A549 (cell line): ENCODE measurements around the gene VDR. TPM values are rescaled to one million over a fixed set of nuclear protein-coding genes. Genes with fewer than 3 reads are reported as not detected.
A peak's percentile ranks its signal among the peaks of the same experiment; 100 is the strongest.

ENCODE experiments used
- ATAC-seq, 2 experiments: fragments of 200-7000 bp in 1 of 2; fragments of >200 bp in 1 of 2; cut with Nextera tagmentation in 1 of 2; cut with Tn5 transposase in 1 of 2; 3 replicates each; pipeline versions ENCODE4 v1.8.0 to v1.9.1; 2018 to 2020; ENCODE audit warnings: mild to moderate bottlenecking in 1 of 2, moderate library complexity in 1 of 2
- CTCF ChIA-PET: fragments of 300-600 bp; sonication (Branson Sonifier 250); formaldehyde crosslinking; extraction: SDS; loops from one replicate; lab custom pipeline; 2021; ENCODE audit warnings: antibody characterized with exemption, inconsistent platforms; lab: Yijun Ruan, JAX
- POLR2A ChIA-PET: fragments of 350-600 bp; formaldehyde crosslinking; extraction: SDS; loops from one replicate; lab custom pipeline; 2021; ENCODE audit warnings: antibody characterized with exemption, inconsistent platforms; lab: Yijun Ruan, JAX
- DNase-seq, 2 experiments: peaks; one replicate each; pipeline versions ENCODE4 v3.0.0 to v3.0.0-alpha.2; 2011 to 2016; ENCODE audit warnings: low read depth in 1 of 2, low spot score in 1 of 2
- FAIRE-seq: peaks from 2 replicates; lab custom pipeline; 2011; peaks lifted over from hg19 to GRCh38; lab: Jason Lieb, UNC
- H3K27ac ChIP-seq, 2 experiments: fragments of >200 bp; sonication (Bioruptor Twin); formaldehyde crosslinking; 3 replicates each; pipeline ENCODE4 v1.5.1; 2016 to 2017
- H3K4me1 ChIP-seq: fragments of >200 bp; sonication (Bioruptor Twin); formaldehyde crosslinking; 3 replicates; pipeline ENCODE4 v1.6.1; 2016
- H3K4me2 ChIP-seq: fragments of >200 bp; sonication (Bioruptor Twin); formaldehyde crosslinking; 3 replicates; pipeline ENCODE4 v1.6.1; 2016
- H3K4me3 ChIP-seq: fragments of >200 bp; sonication (Bioruptor Twin); formaldehyde crosslinking; 3 replicates; pipeline ENCODE4 v1.5.1; 2016
- H3K9me3 ChIP-seq: fragments of >200 bp; sonication (Bioruptor Twin); formaldehyde crosslinking; 3 replicates; pipeline ENCODE4 v1.6.1; 2016
- ATOH8 ChIP-seq: fragments of 250-450 bp; sonication (Bioruptor Pico); IDR thresholded peaks from 2 replicates; pipeline ENCODE4 v1.5.0; 2020; ENCODE audit warnings: low read depth, mild to moderate bottlenecking, moderate library complexity
- CBX2 ChIP-seq: fragments of 200-600 bp; sonication (generic); IDR thresholded peaks from 2 replicates; pipeline ENCODE4 v1.6.1; 2016; ENCODE audit warnings: low read depth, mild to moderate bottlenecking, borderline replicate concordance
- CEBPB ChIP-seq, 2 experiments: fragments of >200 bp in 1 of 2; sonication (Bioruptor Twin) in 1 of 2; formaldehyde crosslinking in 1 of 2; IDR thresholded peaks; 2 replicates each; pipeline ENCODE4 v1.6.1; 2012 to 2016
- CHD2 ChIP-seq: fragments of 150-350 bp; IDR thresholded peaks from 2 replicates; pipeline ENCODE4 v1.6.1; 2014; ENCODE audit warnings: low read length; ENCODE audit not compliant: partially characterized antibody
- CTCF ChIP-seq: fragments of >200 bp; sonication (Bioruptor Twin); formaldehyde crosslinking; IDR thresholded peaks from 3 replicates; pipeline ENCODE4 v1.5.1; 2016
- EHF ChIP-seq: fragments of 250-450 bp; sonication (Bioruptor Pico); IDR thresholded peaks from 2 replicates; pipeline ENCODE4 v1.5.0; 2020; ENCODE audit warnings: mild to moderate bottlenecking
- EHMT2 ChIP-seq: fragments of 200-600 bp; sonication (generic); IDR thresholded peaks from 2 replicates; pipeline ENCODE4 v1.6.1; 2016; ENCODE audit warnings: antibody characterized with exemption, low read depth, mild to moderate bottlenecking, moderate library complexity
- ESRRA ChIP-seq: fragments of 150-350 bp; IDR thresholded peaks from 2 replicates; pipeline ENCODE4 v1.6.1; 2014; ENCODE audit warnings: mild to moderate bottlenecking, low read length, borderline replicate concordance
- FOSB ChIP-seq: fragments of 250-450 bp; sonication (Bioruptor Pico); IDR thresholded peaks from 2 replicates; pipeline ENCODE4 v1.5.0; 2020; ENCODE audit warnings: mild to moderate bottlenecking, moderate library complexity
- HES2 ChIP-seq: fragments of >200 bp; sonication (Bioruptor Twin); formaldehyde crosslinking; IDR thresholded peaks from 2 replicates; pipeline ENCODE4 v1.6.1; 2016
- HMGXB4 ChIP-seq: fragments of 250-450 bp; sonication (Bioruptor Pico); IDR thresholded peaks from 2 replicates; pipeline ENCODE4 v1.5.0; 2021; ENCODE audit warnings: mild to moderate bottlenecking, moderate library complexity, borderline replicate concordance
- HOXA7 ChIP-seq: fragments of 250-450 bp; sonication (Bioruptor Pico); IDR thresholded peaks from 2 replicates; pipeline ENCODE4 v1.5.0; 2020; ENCODE audit warnings: mild to moderate bottlenecking, moderate library complexity
- HOXB5 ChIP-seq: fragments of 250-450 bp; sonication (Bioruptor Pico); IDR thresholded peaks from 2 replicates; pipeline ENCODE4 v1.5.0; 2020; ENCODE audit warnings: mild to moderate bottlenecking, moderate library complexity
- MAZ ChIP-seq: fragments of 150-350 bp; IDR thresholded peaks from 2 replicates; pipeline ENCODE4 v1.6.1; 2014; ENCODE audit warnings: antibody characterized with exemption, low read depth, low read length, borderline replicate concordance
- NPAS2 ChIP-seq: fragments of 250-450 bp; sonication (Bioruptor Pico); IDR thresholded peaks from 2 replicates; pipeline ENCODE4 v1.8.0; 2022; ENCODE audit warnings: mild to moderate bottlenecking, moderate library complexity, borderline replicate concordance
- PBX3 ChIP-seq: IDR thresholded peaks from 2 replicates; pipeline ENCODE4 v1.6.1; 2012
- POLR2AphosphoS2 ChIP-seq: conservative IDR thresholded peaks from 2 replicates; pipeline ENCODE4 v1.6.1; 2012; ENCODE audit warnings: low read length, improper control_type of control experiment, inconsistent platforms
- RCOR1 ChIP-seq: fragments of 150-350 bp; IDR thresholded peaks from 2 replicates; pipeline ENCODE4 v1.6.1; 2014; ENCODE audit warnings: antibody characterized with exemption, low read length, low read depth
- REST ChIP-seq: fragments of 200-600 bp; sonication (generic); IDR thresholded peaks from 2 replicates; pipeline ENCODE4 v1.6.1; 2016; ENCODE audit warnings: antibody characterized with exemption, mild to moderate bottlenecking, moderate library complexity
- RNF2 ChIP-seq: fragments of 200-600 bp; sonication (generic); IDR thresholded peaks from 2 replicates; pipeline ENCODE4 v1.6.1; 2016; ENCODE audit warnings: low read depth, mild to moderate bottlenecking, antibody characterized with exemption, moderate library complexity, borderline replicate concordance
- SMC3 ChIP-seq: fragments of >200 bp; sonication (Bioruptor Twin); formaldehyde crosslinking; IDR thresholded peaks from 3 replicates; pipeline ENCODE4 v1.6.1; 2018; ENCODE audit warnings: inconsistent platforms
- TFCP2L1 ChIP-seq: fragments of 250-450 bp; sonication (Bioruptor Pico); IDR thresholded peaks from 2 replicates; pipeline ENCODE4 v1.5.0; 2021; ENCODE audit warnings: mild to moderate bottlenecking
- USF2 ChIP-seq: fragments of 450-650 bp; IDR thresholded peaks from 2 replicates; pipeline ENCODE4 v1.6.1; 2014; ENCODE audit warnings: antibody characterized with exemption
- WGBS: methylation state at CpG from one replicate; pipeline ENCODE4 v1.1.6; 2017; ENCODE audit errors: missing lambda C conversion rate; 5-methylcytosine and 5-hydroxymethylcytosine counted together
- polyA plus RNA-seq, 4 experiments: library from polyadenylated mRNA; depleted of rRNA in 3 of 4; stranded (reverse); fragments of >200 nt; fragmentation: RNase III in 1 of 4; extraction: RNeasy Plus Mini Kit Qiagen cat#74134 plus additional on column Dnase treatment in 1 of 4; gene quantifications; 2 replicates in 3 of 4; 3 replicates in 1 of 4; pipeline ENCODE4 v1.2.3, GENCODE V29; 2011 to 2017

The VDR gene
- polyA plus RNA-seq, 2 of the 4 experiments (the other 2 are of a cell fraction) = 1.9 to 2.1 TPM

GRCh38 chr12:47811581-47812484 lies 93.0 kb downstream of the VDR start:
- FAIRE-seq (no peak), DNase-seq (no peak), ATAC-seq (no peak)
- Histone ChIP-seq H3K27ac (peak overlapping the region; percentile 76 to 85), H3K9me3 (no peaks in the 10 kb centered on the region), H3K4me3 (no peak overlapping the region), H3K4me1 (peaks cover 82% of the 10 kb centered on the region), H3K4me2 (peak overlapping the region; percentile 94)
- 91% methylated on average over 14 of the region's 14 CpGs for WGBS
- ChIA-PET POLR2A (interaction anchor here (1.3 kb wide), 1 partner anchor 9 kb away, joined by 7 read pairs; no protein-coding TSS in a partner anchor), CTCF (interaction anchor here (0.8 to 59.0 kb wide), 7 partner anchors 10 to 70 kb away, joined by 3 to 1532 read pairs (median 6); no protein-coding TSS in a partner anchor)
- no peak for TF ChIP-seq REST
- TF ChIP-seq POLR2AphosphoS2 = no peak
- TF ChIP-seq SMC3 = no peak
- TF ChIP-seq ATOH8 (CRISPR knock-in tag) = no peak
- no peak for TF ChIP-seq CHD2
- no peak for TF ChIP-seq CEBPB (IDR thresholded peaks at IDR 0.05)
- TF ChIP-seq EHMT2 = no peak

- Histone ChIP-seq H3K27ac (peak overlapping the region in 1 of 2 experiments; percentile 57; a peak in 2 of 6 replicates), H3K4me2 (no peak overlapping the region), H3K4me1 (peaks cover 75% of the 10 kb centered on the region), H3K9me3 (no peaks in the 10 kb centered on the region), H3K4me3 (no peak overlapping the region)
- CTCF ChIA-PET = interaction anchor here (0.8 to 59.0 kb wide), 6 partner anchors 9 to 69 kb away, joined by 3 to 1532 read pairs (median 6); no protein-coding TSS in a partner anchor
- POLR2A ChIA-PET = interaction anchor here (1.3 kb wide), 1 partner anchor 10 kb away, joined by 7 read pairs; no protein-coding TSS in a partner anchor
- FAIRE-seq (no peak), ATAC-seq (no peak), DNase-seq (no peak)
- 85% methylated on average over 2 of the region's 2 CpGs for WGBS
- no peak for TF ChIP-seq CTCF
- TF ChIP-seq USF2 = no peak
- no peak for TF ChIP-seq MAZ
- TF ChIP-seq HOXA7 (CRISPR knock-in tag) = no peak
- no peak for TF ChIP-seq RCOR1
- TF ChIP-seq PBX3 = no peak
- no peak for TF ChIP-seq HMGXB4
- no peak for TF ChIP-seq FOSB
- no peak for TF ChIP-seq HOXB5 (CRISPR knock-in tag)
- TF ChIP-seq ESRRA = no peak
- TF ChIP-seq RNF2 = no peak
- TF ChIP-seq CBX2 = no peak
- no peak for TF ChIP-seq NPAS2 (CRISPR knock-in tag)
- TF ChIP-seq TFCP2L1 = no peak
- no peak for TF ChIP-seq EHF (CRISPR knock-in tag)
- TF ChIP-seq HES2 = no peak
These were observed 93.8 kb downstream of the VDR start for GRCh38 chr12:47811072-47811396.
